Measurements from ENCODE around the gene ZMYM4. TPM values are rescaled to one million over a fixed set of nuclear protein-coding genes. Genes with fewer than 3 reads are reported as not detected.
"Not testable (repeated sequence)": the region's sequence is repeated elsewhere in the genome, so short reads cannot be mapped to it uniquely, and the experiment has no call there.

ZMYM4 gene
- total RNA-seq, 3 donors from 2014 or later (not counting 1 experiment from before 2014, with no cell fraction given), result 41.0 to 48.0 (median 45.8) TPM

DNA sequence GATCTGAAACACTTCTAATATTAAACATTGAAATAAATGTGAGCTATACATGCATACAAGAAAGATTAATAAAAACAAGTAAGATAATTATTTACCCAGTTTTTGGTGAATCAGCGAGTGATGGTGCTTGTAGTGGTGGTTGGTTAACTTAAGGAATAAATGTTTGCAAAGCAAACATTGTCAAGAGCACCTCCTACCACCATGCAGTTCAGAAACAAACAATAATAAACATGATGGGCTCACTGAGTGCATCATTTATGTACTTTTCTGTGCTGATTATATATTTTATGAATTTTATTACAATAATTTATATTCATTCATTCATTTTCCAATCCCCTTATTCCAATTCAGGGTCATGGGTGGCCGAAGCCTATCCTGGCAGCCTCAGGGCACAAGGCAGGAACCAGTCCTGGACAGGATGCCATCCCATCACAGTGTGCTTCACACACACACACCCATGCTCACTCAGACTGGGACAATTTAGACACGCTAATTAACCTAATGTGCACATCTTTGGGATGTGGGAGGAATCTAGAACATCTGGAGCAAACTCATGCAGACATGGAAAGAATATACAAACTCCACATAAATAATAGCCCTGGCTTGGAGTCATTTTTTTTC lies 57.8 kb downstream of the ZMYM4 start:
- H3K4me1 ChIP-seq (ENCODE audit: control insufficient read depth, insufficient read depth, low read length), result no peaks in the 10 kb centered on the region
- no peaks in the 10 kb centered on the region for H3K27me3 ChIP-seq (ENCODE audit: control insufficient read depth, insufficient read depth, low read length)
- intact Hi-C loops (cut with micrococcal nuclease), result no loop called here
- H3K27me3 Mint-ChIP-seq (ENCODE audit: low read depth in 2 of 2), result no peaks in the 10 kb centered on the region
- H3K4me1 Mint-ChIP-seq, result peaks cover 6 to 17% of the 10 kb centered on the region in 2 donors
- no peak overlapping the region for H3K4me3 ChIP-seq (ENCODE audit: low read length)
- no peak overlapping the region for H3K27ac ChIP-seq (ENCODE audit: low read length)
- H3K36me3 Mint-ChIP-seq, result no peaks in the 10 kb centered on the region
- H3K9me3 ChIP-seq (ENCODE audit: control insufficient read depth, insufficient read depth, low read length), result no peaks in the 10 kb centered on the region
- ATAC-seq (no peak), DNase-seq (no peak)
- no peak overlapping the region for H3K4me3 Mint-ChIP-seq
- no peak overlapping the region for H3K27ac Mint-ChIP-seq
- H3K36me3 ChIP-seq (ENCODE audit: control insufficient read depth, insufficient read depth, low read length), result peaks cover 3% of the 10 kb centered on the region
- no peak for TF ChIP-seq CTCF (IDR thresholded peaks at IDR 0.05)
- WGBS (ENCODE audit: insufficient coverage), result 95% methylated on average over 2 of the region's 3 CpGs
- no peaks in the 10 kb centered on the region for H3K9me3 Mint-ChIP-seq

GRCh38 chr1:35331618-35332017 lies 63.1 kb downstream of the ZMYM4 start:
- intact Hi-C loops (cut with micrococcal nuclease); ATAC-seq; H3K4me1 Mint-ChIP-seq; H3K27ac ChIP-seq (ENCODE audit: low read length); H3K4me1 ChIP-seq (ENCODE audit: control insufficient read depth, insufficient read depth, low read length); H3K27me3 Mint-ChIP-seq (ENCODE audit: low read depth in 2 of 2); H3K4me3 Mint-ChIP-seq; H3K36me3 ChIP-seq (ENCODE audit: control insufficient read depth, insufficient read depth, low read length); H3K9me3 Mint-ChIP-seq; H3K9me3 ChIP-seq (ENCODE audit: control insufficient read depth, insufficient read depth, low read length); H3K27me3 ChIP-seq (ENCODE audit: control insufficient read depth, insufficient read depth, low read length); H3K27ac Mint-ChIP-seq; H3K4me3 ChIP-seq (ENCODE audit: low read length); DNase-seq; H3K36me3 Mint-ChIP-seq: not testable (repeated sequence)
- WGBS (ENCODE audit: insufficient coverage), result 100% methylated on average over 1 of the region's 2 CpGs

DNA sequence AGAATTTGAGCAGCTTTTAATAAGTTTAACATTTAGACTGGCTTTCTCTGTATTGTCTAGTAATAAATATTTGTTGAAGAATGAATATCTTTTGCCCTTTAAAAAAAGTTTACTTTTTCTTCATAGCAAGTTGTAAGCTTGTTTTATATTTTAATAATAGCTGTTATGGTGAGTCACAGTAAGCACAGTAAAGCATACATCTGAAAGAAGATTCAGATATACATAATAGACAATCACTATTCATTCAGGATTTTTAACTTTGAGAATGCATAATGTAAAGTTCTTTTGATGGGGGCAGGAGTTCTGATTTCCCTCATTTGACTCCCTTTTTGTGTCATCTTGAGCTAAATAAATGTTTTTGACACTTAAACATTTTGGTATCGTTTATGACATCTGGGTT lies 66.0 kb downstream of the ZMYM4 start:
- no peak for TF ChIP-seq CTCF (IDR thresholded peaks at IDR 0.05)
- no peaks in the 10 kb centered on the region for H3K9me3 Mint-ChIP-seq

GRCh38 chr1:35340519-35340918 lies 72.0 kb downstream of the ZMYM4 start:
- no peaks in the 10 kb centered on the region for H3K27me3 ChIP-seq (ENCODE audit: control insufficient read depth, insufficient read depth, low read length)
- no peaks in the 10 kb centered on the region for H3K27me3 Mint-ChIP-seq (ENCODE audit: low read depth in 2 of 2)
- H3K9me3 ChIP-seq (ENCODE audit: control insufficient read depth, insufficient read depth, low read length), result no peaks in the 10 kb centered on the region
- no peaks in the 10 kb centered on the region for H3K36me3 Mint-ChIP-seq
- intact Hi-C loops (cut with micrococcal nuclease), result no loop called here
- DNase-seq, result no peak
- no peak overlapping the region for H3K27ac ChIP-seq (ENCODE audit: low read length)
- no peak for ATAC-seq
- H3K4me3 Mint-ChIP-seq, result no peak overlapping the region
- no peaks in the 10 kb centered on the region for H3K4me1 ChIP-seq (ENCODE audit: control insufficient read depth, insufficient read depth, low read length)
- no peak overlapping the region for H3K4me3 ChIP-seq (ENCODE audit: low read length)
- no peaks in the 10 kb centered on the region for H3K9me3 Mint-ChIP-seq
- no peaks in the 10 kb centered on the region for H3K4me1 Mint-ChIP-seq
- H3K36me3 ChIP-seq (ENCODE audit: control insufficient read depth, insufficient read depth, low read length), result peaks cover 4% of the 10 kb centered on the region
- H3K27ac Mint-ChIP-seq, result no peak overlapping the region
- 93% methylated on average over 2 of the region's 2 CpGs for WGBS (ENCODE audit: insufficient coverage)
- no peak for TF ChIP-seq CTCF (IDR thresholded peaks at IDR 0.05)

More for the DNA sequence above, 66.0 kb downstream of the ZMYM4 start:
- Histone ChIP-seq H3K36me3 (ENCODE audit: control insufficient read depth, insufficient read depth, low read length) (peaks cover 4% of the 10 kb centered on the region), H3K27ac (ENCODE audit: low read length) (no peak overlapping the region), H3K27me3 (ENCODE audit: control insufficient read depth, insufficient read depth, low read length) (no peaks in the 10 kb centered on the region), H3K4me1 (ENCODE audit: control insufficient read depth, insufficient read depth, low read length) (no peaks in the 10 kb centered on the region), H3K9me3 (ENCODE audit: control insufficient read depth, insufficient read depth, low read length) (no peaks in the 10 kb centered on the region), H3K4me3 (ENCODE audit: low read length) (no peak overlapping the region)
- no CpG with 5 or more reads among the region's 1 CpG for WGBS (ENCODE audit: insufficient coverage)
- H3K27me3 Mint-ChIP-seq (ENCODE audit: low read depth in 2 of 2), result no peaks in the 10 kb centered on the region
- ATAC-seq, result no peak
- DNase-seq, result no peak
- H3K4me3 Mint-ChIP-seq, result no peak overlapping the region
- H3K27ac Mint-ChIP-seq, result no peak overlapping the region
- intact Hi-C loops (cut with micrococcal nuclease), result no loop called here
- H3K4me1 Mint-ChIP-seq, result peaks cover 0 to 5% of the 10 kb centered on the region in 2 donors
- H3K36me3 Mint-ChIP-seq, result no peaks in the 10 kb centered on the region

All from natural killer cell (primary cell).